ENCODE data around the gene PIK3R1. TPM values are rescaled to one million over a fixed set of nuclear protein-coding genes. Genes with fewer than 3 reads are reported as not detected.
"Not testable (repeated sequence)": the region's sequence is repeated elsewhere in the genome, so short reads cannot be mapped to it uniquely, and the experiment has no call there.

PIK3R1 gene
- total RNA-seq, 2 donors from 2014 or later: 32.4 to 58.7 TPM

GRCh38 chr5:68196876-68197275 is 18.7 kb upstream of the PIK3R1 start:
- Histone ChIP-seq H3K4me1 (peaks cover 26% of the 10 kb centered on the region), H3K27ac (peak overlapping the region in 1 of 4 donors; percentile 60), H3K9me3 (no peaks in the 10 kb centered on the region), H3K27me3 (no peaks in the 10 kb centered on the region), H3K36me3 (replicated peaks in 1 of 2; ENCODE audit: insufficient read depth in 1 of 2, low read depth in 2 of 2) (no peaks in the 10 kb centered on the region), H3K4me3 (no peak overlapping the region)
- ATAC-seq: no peak
- DNase-seq: peak in 1 of 4 donors; percentile 73
- intact Hi-C loops (cut with DNase I): no loop called here
- TF ChIP-seq, protein P1, sequence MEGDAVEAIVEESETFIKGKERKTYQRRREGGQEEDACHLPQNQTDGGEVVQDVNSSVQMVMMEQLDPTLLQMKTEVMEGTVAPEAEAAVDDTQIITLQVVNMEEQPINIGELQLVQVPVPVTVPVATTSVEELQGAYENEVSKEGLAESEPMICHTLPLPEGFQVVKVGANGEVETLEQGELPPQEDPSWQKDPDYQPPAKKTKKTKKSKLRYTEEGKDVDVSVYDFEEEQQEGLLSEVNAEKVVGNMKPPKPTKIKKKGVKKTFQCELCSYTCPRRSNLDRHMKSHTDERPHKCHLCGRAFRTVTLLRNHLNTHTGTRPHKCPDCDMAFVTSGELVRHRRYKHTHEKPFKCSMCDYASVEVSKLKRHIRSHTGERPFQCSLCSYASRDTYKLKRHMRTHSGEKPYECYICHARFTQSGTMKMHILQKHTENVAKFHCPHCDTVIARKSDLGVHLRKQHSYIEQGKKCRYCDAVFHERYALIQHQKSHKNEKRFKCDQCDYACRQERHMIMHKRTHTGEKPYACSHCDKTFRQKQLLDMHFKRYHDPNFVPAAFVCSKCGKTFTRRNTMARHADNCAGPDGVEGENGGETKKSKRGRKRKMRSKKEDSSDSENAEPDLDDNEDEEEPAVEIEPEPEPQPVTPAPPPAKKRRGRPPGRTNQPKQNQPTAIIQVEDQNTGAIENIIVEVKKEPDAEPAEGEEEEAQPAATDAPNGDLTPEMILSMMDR (IDR thresholded peaks at IDR 0.05): no peak
- TF ChIP-seq POLR2A (IDR thresholded peaks at IDR 0.05): no peak
- 71 to 90% methylated on average over 6 of the region's 6 CpGs for WGBS, 2 donors

GRCh38 chr5:68200288-68200687 is 15.3 kb upstream of the PIK3R1 start:
- no peak for ATAC-seq

DNA sequence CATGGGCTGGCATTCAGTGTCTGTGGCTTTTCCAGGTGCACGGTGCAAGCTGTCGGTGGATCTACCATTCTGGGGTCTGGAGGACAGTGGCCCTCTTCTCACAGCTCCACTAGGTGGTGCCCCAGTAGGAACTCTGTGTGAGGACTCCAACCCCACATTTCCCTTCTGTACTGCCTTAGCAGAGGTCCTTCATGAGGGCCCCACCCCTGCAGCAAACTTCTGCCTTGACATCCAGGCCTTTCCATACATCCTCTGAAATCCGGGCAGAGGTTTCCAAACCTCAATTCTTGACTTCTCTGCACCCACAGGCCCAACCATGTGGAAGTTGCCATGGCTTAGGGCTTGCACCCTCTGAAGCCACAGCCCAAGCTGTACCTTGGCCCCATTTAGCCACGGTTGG is 4.9 kb upstream of the PIK3R1 start:
- 90 to 94% methylated on average over 4 of the region's 4 CpGs for WGBS, 2 donors
- H3K4me3 ChIP-seq; H3K9me3 ChIP-seq; H3K27ac ChIP-seq; DNase-seq; H3K36me3 ChIP-seq (replicated peaks in 1 of 2; ENCODE audit: insufficient read depth in 1 of 2, low read depth in 2 of 2); intact Hi-C loops (cut with DNase I); H3K27me3 ChIP-seq; ATAC-seq; H3K4me1 ChIP-seq: not testable (repeated sequence)

More at GRCh38 chr5:68200288-68200687, 15.3 kb upstream of the PIK3R1 start:
- intact Hi-C loops (cut with DNase I): no loop called here
- WGBS, 2 donors: 93 to 95% methylated on average over 4 of the region's 4 CpGs
- H3K36me3 ChIP-seq (replicated peaks in 1 of 2; ENCODE audit: insufficient read depth in 1 of 2, low read depth in 2 of 2): no peaks in the 10 kb centered on the region
- TF ChIP-seq POLR2A (IDR thresholded peaks at IDR 0.05): no peak
- TF ChIP-seq, protein P1 (IDR thresholded peaks at IDR 0.05): no peak
- H3K27me3 ChIP-seq: no peaks in the 10 kb centered on the region
- H3K4me3 ChIP-seq: no peak overlapping the region
- no peak overlapping the region for H3K27ac ChIP-seq
- peaks cover 18% of the 10 kb centered on the region for H3K4me1 ChIP-seq
- H3K9me3 ChIP-seq: no peaks in the 10 kb centered on the region
- no peak for DNase-seq

DNA sequence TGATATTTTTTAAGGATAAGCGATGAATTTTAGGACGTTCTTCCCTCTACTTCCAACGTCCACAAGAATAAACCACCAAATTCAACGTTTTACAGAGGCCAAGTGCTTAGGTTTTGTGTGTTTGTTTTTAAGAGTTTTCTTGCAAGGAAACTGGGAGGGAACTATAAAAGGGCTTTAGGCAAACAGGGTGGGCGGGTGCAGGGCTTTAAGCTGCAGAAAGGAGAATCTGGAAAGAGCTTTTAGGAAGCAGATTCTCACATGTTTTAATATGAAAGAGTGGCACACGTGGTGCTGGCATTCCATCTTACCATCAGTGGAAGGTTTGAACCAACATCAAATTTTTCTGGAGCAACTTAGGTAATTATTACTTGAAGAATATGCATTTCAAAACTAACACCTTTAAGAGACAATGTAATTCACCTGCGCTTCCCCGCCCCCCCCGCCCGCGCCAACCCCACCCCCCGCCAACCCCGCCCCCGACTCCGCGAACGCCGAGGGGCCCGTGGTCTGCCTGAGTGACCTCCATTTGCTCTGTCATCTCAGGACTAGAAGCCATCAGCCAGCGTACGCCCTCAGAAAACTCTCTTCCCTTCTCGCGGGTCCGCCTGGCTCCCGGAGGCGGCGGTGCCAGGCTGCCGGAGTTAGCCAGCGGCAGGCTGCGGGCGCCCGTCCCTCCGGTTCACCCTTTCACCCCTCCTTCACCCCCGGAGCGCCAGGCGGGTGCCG is 911 bp upstream of the PIK3R1 start:
- Histone ChIP-seq H3K27ac (peak overlapping the region; percentile 88 to 97 (median 96)), H3K36me3 (replicated peaks in 1 of 2; ENCODE audit: insufficient read depth in 1 of 2, low read depth in 2 of 2) (no peaks in the 10 kb centered on the region), H3K9me3 (no peaks in the 10 kb centered on the region), H3K27me3 (no peaks in the 10 kb centered on the region), H3K4me3 (peak overlapping the region; percentile 63 to 96), H3K4me1 (peaks cover 30% of the 10 kb centered on the region)
- DNase-seq (peak in 2 of 4 donors; percentile 20 to 32), ATAC-seq (no peak)
- intact Hi-C loops (cut with DNase I): no loop called here
- WGBS, 2 donors: 2 to 3% methylated on average over 36 to 37 of the region's 37 CpGs
- TF ChIP-seq, protein P1 (IDR thresholded peaks at IDR 0.05): no peak
- no peak for TF ChIP-seq POLR2A (IDR thresholded peaks at IDR 0.05)

GRCh38 chr5:68215898-68216244 is 315 bp downstream of the PIK3R1 start:
- ATAC-seq (peak; percentile 47), DNase-seq (no peak)
- no peaks in the 10 kb centered on the region for H3K9me3 ChIP-seq
- H3K27ac ChIP-seq: peak overlapping the region; percentile 88 to 97 (median 96)
- H3K27me3 ChIP-seq: no peaks in the 10 kb centered on the region
- H3K4me1 ChIP-seq: peaks cover 30% of the 10 kb centered on the region
- peak overlapping the region; percentile 96 to 99 for H3K4me3 ChIP-seq
- WGBS, 2 donors: 1% methylated on average over 21 to 30 of the region's 38 CpGs
- intact Hi-C loops (cut with DNase I): no loop called here
- no peaks in the 10 kb centered on the region for H3K36me3 ChIP-seq (replicated peaks in 1 of 2; ENCODE audit: insufficient read depth in 1 of 2, low read depth in 2 of 2)
- TF ChIP-seq, protein P1 (IDR thresholded peaks at IDR 0.05): no peak
- TF ChIP-seq POLR2A (IDR thresholded peaks at IDR 0.05): no peak

All from body of pancreas (tissue), 4 donors.